HG03575 (cell line): ENCODE results near the gene TCEA3.

Source experiments
- ATAC-seq: cut with Tn5 transposase; IDR thresholded peaks from one replicate; pipeline ENCODE4 v1.9.1; 2021; ENCODE audit not compliant: unreplicated experiment, insufficient number of reproducible peaks, low FRiP score; ENCODE audit errors: extremely low read depth

TCEA3 gene

DNA sequence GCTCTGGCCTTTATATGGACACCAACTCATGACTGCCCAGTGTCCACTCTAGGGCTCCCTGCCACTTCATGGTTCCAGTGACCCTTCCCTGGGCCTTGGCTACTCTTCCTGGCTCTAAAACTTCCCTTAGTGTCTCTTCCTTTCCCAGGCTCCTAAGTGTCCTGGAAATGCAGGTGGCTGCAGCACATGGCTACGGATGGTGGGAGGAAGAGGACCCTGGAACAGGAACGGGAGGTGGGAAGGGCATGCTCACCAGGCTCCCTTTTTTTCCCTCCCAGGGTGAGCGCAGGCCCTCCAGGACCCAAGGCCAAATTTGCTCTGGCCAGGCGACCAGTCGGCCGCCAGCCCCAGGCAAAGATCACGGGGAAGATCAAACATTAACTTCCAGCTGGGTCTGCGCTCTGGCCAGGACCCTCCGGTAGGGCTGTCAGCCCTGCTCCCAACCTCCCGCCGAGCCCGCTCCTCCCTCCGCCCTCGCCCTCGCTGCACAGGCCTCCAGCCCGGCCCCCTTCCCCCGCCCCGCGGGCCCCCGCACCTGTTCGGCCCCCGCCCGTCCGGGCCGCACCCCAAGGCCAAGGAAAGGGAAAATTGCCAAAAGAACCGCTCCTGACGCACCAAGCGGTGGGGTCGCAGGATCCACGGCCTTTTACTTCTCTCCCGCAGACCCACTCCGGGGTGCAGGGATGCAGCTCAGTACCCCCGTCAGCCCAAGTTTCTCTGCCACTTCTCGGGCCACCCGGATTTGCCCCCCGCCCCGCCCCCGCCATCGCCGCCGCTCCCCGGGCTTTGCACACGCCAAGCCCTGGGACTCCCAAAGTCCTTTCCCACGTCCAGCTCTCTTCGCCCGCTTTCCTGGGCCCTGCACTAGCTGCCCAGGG, 894 bp downstream of the TCEA3 start:
- ATAC-seq: no peak

DNA sequence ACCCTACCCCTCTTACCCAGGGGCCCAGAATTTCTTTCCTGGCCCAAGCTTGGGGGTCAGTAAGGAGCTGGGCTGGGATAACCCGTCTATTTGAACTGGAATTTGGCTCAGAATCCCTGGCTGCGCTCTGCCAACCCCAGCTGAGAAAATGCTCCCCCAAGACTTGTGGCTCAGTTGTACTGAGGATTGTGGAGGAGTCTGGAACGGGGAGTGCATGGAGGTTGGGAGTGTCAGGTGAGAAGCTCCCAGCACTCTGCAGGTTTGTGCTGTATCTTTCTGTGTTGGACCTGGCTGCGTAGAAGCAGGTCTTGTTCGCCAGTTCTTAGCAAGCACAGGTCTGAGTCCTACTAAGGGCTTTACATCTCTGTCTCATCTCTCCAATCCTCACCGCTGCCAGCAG, 1.6 kb downstream of the TCEA3 start:
- ATAC-seq: no peak

DNA sequence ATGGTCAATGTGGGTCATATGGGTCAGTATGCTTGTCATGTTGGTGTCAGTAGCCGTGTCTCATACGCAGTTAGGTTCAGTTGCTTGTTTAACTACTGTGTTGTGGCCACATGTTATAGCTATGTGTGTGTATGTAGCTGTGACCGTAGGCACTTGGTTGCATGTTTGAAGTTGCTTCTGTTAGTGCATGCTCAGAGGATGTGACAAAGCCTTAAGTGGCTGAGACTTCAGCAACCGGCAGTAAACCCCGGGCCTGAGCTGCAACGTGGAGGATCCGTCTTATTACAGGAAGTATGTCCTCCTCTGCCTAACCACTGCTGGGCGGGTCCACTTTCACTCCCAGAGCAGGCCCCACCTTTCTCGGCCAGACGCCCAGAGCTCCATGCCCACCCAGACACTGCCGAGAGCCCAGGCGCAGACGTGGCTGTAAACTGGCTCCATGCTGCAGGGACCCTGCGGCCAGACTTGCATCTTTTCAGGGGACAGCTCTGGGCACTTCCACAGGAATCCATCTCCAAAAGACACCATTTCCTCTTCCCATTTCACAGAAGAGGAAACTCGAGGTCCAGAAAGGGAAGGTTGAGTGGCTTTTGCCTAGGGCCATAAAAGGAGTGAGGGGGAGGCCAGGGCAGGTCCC, 2.2 kb downstream of the TCEA3 start:
- ATAC-seq: no peak

DNA sequence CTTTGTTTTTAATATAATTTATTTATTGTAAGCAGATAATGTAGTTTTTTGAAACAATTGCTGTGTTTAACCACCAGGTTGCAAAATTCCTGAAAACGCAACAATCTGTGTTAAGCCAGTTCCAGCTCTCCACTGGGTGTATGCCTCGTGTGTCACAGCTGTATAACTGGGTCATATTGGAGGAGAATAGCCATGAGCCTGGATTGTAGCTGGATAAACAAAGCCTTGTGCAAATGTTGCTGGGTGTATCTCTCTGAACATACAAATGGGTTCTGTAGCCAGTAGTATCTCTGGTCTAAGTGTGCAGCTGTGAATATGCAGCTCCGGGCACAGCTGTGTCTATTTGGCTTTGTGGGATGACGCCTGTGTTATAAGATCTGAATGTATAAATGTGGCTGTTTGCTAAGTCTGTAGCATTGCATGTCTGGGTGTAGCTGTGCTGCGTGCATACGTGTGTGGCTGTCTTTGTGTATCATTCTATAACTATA, 2.8 kb downstream of the TCEA3 start:
- no peak for ATAC-seq

DNA sequence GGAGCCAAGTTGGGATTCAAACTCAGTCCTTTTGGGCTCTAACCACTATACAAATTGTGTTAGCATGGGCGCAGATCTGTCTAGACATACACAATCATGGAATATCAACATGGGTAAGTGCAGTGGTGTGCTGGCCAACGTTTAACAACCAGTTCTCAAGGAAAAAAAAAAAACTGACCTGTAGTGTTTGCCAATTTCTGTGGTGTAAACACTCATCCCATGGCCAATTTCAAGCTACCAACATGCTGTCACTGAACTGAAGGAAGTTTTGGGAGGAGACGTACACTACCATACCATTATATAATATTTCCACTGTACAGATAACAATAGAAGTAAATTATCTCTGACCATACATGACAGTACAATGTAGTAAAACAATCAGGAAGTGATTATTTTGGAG, 3.2 kb downstream of the TCEA3 start:
- ATAC-seq: no peak

DNA sequence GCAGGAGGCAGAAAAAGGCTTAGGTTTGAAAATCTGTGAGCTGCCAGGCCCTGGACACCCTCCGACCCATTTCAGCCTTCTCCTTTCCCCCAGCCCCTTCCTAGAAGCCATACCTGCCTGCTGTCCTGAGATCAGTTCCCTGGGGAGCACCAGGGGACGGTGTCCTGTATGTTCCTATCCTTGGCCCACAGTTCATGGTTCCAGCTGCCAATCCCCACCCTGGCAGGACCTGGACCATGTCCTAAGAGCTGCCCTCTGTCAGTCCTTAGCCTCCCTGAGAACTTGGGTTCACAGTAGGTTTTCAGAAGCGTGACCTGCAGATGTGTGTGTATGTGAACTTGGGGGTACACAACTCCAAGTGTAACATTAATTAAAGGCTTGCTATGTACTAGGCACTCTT, 3.8 kb downstream of the TCEA3 start:
- no peak for ATAC-seq

DNA sequence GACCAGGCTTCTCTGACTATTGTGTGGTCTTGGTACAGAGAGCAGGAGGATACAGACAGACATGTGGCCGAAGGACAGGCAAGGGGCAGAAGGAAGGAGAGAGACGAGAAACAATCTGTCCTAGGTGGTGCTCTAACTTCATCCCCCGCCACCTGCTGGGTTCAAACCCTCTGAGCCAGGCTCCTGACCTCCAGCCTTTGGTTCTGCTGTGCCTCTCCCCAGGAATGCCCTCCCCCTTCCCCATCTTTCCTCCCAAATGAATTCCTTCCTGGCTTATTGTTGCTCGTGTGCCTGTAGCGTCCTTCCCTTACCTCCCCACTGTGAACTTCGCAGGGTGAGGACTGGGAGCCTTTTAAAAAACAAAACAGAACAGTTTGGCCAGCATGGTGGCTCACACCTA, 5.4 kb downstream of the TCEA3 start:
- ATAC-seq: no peak

DNA sequence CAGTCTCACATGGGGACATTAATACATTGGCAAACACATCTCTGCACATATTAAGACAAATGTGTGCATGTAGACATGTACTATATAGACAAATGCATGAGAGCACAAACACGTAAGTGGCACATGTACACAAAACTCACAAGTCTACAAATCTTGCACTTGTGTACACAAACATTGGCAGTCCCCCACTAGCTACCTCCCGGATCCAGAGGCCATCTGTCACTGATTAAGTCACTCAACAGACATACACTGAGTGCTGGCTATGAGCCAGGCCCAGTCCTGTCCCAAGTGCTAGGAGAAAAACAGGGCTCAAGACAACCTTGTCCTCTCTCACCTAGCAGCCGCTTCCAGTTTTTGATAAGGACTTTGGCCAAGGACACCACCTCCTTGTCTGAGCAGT, 7.0 kb downstream of the TCEA3 start:
- ATAC-seq: no peak

DNA sequence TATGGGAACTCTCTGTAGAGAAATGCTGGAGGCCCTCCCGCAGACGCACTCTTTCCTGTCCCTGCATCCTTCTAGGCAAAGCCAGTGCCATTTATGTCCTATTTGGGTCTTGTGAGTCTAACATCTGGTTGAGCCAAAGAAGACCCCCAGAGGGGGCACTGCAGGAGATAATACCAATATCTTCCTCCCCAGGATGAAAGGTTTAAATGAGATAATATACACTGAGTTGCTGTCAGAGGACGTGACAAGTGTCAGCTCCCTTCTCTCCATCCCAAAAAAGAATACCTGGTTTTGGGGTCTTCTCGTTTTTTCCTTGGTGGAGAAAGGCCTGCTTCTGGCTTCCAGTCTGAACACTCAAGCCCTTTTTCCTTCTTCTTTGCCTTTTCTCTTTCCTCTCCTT, 7.6 kb downstream of the TCEA3 start:
- ATAC-seq: no peak

DNA sequence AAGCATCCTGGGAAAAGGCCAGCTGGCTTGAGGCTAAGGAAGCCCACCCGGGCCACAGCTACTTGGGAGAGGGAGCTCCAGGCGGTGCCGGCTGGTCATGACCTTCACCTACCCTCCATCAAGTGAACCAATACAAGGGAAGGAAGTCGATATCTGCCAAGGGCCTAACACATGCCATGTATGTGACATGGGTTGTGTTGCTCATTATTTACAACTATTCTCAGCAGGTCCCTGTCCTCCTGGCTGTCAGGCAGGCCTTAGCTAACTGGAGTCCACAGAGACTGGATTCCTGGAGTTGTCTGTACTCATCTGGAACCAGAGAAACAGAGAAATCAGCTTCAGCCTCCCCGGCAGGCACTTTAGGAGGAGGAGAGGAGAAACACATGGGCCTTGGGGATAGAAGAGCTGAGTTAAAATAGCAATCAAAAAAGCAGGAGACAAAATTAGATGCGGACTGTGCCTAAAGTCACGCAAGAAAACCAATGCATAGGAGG, 15.7 kb downstream of the TCEA3 start:
- no peak for ATAC-seq

DNA sequence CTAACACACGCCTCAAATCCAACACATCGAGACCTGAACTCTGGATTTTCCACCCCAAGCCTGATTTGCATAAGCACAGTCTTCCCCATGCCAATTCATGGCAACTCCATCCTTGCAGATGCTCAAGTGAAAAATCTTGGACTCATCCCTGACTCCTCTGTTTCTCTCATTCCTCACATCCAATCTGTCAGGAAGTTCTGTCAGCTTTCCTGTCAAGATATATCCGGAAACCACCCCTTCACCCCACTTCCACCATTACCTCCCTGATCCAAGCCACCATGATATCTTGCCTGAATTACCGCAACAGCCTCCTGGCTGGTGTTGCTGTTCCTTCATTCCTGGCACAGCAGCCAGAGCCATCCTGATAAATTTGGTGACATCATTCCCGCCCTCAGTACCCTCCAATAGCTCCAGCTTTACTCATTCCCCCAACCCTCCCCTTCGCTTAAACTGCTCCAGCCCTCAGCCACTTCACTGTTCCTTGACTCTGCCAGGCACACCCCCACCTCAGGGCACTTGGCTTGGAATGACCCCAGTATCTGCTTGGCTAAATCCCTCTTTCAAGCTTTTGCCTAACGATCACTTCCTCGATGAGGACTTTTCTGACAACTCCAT, 17.4 kb downstream of the TCEA3 start:
- ATAC-seq: no peak

DNA sequence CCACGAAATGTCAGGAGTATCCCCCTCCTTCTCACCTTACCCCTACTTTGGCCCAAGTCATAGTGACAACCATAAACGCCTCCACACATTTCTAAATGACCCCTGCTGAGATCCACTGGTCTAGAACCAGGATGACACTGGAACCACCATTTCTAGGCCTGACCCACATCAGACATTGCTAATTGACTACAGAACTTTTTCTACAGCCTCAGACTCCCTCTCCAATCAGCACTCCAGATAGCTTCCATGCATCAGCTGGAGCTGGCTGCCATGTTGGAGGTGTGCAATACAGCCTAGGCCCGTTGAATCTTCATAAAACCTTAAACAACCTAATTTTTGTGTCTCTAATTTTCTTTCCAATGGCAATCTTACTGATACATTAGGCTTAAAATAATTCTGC, 18.6 kb downstream of the TCEA3 start:
- ATAC-seq: no peak

DNA sequence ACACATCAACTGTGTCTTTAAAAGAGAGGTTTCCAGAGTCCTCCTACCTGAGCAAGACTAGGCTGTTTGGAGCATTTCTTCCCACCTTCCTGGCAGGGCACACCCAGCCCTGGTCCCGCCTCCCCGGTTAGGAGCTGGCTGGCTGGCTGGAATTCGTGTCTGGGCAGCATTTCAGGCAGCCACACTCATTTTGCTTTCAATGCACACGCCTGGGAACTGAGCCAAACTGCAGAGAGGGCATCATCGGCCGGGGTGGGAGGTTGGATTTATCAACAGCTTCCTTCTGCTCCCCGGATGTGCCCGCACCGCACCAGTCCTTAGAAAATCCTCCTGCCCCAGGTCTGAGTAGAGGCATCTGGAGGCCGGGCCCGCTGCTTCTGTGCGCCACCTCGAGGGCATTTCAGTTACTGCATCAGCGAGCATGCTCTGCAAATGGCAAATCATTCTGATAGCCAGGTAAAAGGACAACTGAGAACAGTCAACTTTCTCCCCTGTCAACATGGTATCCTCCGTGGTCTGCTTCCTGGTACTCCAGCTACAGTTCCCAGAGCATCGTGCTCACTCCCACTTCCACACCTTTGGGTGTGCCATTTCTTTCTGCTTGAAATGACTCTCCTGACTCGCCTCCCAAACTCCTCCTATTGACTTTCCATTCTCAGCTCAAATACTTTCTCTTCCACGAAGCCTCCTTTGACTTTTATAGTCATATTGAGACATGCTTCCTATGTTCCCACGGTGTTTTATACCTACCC, 20.6 kb downstream of the TCEA3 start:
- ATAC-seq: no peak

DNA sequence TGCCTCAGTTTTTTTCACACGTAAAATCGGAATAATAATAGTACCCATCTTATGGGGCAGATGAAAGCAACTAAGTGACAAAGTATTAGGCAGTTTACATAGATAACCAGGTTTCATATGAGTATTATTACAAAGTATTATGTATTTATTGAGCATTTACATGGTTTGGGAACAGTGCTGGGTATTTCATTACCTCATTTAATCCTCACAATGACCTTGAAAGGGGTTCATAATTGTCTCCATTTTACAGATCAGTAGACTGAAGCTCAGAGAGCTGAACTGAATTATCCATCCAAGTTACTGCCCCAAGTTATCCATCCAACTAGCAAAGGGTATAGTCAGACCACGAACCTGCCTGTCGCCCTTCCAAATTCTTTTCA, 21.2 kb downstream of the TCEA3 start:
- no peak for ATAC-seq

DNA sequence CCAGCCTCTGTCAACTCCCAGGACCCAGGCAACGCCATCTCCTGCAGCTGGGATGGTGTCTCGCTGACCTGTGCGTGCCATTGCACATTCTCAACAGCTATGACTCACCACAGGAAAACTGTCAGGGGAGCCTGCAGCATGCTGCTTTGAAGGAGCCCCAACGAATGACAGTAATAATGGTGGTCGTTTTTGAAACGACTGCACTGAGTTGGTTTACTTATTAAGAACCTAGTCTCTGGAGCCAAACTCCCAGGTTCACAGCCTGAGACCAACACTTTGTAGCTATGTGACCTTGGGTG, 21.6 kb downstream of the TCEA3 start:
- no peak for ATAC-seq

DNA sequence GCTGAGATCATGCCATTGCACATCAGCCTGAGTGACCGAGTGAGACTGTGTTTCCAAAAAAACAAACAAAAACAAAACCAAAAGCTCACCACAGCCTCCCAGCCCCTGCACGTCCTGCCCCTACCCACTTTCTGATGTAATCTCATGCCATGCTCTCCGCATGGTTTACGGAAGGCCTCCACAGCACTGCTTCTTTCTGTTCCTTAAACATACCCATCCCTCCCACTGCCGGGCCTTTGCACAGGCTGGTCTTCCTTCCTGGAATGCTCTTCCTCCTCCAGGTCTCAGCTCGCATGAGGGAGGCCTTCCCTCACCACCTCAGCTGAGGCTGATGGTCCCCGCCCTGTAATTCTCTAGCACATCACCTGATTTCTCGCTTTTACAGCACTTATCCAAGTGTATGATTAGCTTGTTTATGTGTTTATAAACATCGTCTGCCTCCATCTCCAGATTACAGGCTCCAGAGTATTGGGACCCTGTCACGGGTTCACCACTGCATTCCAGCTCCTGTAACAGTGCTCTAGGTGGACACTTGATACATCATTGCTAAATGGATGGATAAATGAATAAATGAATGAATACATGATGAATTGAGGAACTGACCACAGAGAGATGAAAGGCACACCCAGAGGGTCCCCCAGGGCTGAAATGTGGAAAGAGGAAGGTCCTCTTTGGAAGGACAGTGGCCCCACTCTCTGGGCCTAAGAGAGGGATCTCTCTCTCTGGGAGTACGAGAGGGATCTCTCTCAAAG, 22.1 kb downstream of the TCEA3 start:
- no peak for ATAC-seq

DNA sequence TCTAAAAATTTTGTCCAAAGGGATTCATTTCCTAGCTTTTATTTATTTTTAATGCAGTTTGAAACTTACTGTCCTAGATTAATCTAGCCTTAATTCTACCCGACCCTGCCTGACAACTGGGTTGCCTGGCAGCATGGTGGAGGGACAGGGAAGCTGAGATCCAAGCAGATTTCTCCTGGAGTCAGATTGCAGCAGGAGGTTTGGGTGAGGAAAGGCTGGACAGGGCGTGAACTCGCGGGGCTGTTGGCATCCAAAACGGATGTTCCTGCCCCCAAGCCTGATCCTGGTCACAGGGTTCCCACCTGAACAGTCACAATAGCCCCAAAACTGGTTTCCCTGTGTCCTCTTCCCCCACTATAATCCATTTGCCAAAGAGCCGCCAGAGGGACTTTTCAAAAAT, 23.2 kb downstream of the TCEA3 start:
- no peak for ATAC-seq

DNA sequence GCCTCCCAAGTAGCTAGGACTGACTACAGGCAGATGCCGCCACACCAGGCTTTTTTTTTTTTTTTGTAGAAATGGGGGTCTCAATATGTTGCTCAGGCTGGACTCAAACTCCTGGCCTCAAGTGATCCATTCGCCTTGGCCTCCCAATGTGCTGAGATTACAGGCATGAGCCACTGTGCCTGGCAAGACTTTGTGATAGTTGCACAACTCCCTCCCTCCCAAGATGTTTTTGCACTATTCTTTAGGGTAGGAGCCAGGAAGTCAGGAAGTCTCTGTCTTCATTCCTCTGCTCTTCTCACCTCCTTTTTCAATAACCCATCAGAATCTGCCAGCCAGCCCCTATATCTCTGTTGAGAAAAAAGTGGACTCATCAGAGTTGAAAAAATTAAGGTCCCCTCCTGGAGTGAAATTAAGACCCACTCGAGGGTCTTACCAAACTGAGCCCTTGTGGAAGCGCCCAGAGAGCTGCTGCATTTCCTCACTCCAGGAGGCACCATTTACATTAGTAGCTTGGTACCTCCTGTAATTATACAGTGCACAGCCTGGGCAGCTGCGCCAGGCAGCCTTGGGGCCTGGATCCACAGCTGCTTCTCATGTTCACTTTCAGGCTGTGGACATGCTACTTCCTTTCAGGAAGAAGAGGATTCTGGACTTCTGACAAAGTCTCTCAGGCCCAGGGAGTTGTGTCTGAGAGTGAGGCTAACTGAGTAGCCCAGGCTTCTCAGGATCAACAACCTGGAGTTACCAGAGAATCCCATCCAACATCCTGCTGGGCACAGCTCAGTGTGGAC, 24.0 kb downstream of the TCEA3 start:
- ATAC-seq: no peak
